Lung microvascular endothelial cell (primary cell): ENCODE data around the gene DEGS1. TPM values are rescaled to one million over a fixed set of nuclear protein-coding genes. Genes with fewer than 3 reads are reported as not detected.
"Not testable (repeated sequence)": the region's sequence is repeated elsewhere in the genome, so short reads cannot be mapped to it uniquely, and the experiment has no call there.

Source experiments
- DNase-seq, 2 donors: peaks; one replicate each; pipeline versions ENCODE4 v3.0.0 to v3.0.0-alpha.2; 2010; ENCODE audit warnings: low read depth in 2 of 2
- total RNA-seq: library from RNA; depleted of rRNA; stranded (reverse); fragments of >200 nt; gene quantifications from 2 replicates; pipeline ENCODE4 v1.2.1, GENCODE V29; 2014

The DEGS1 gene
- total RNA-seq, 1 donor from 2014 or later, result 64.1 TPM

GRCh38 chr1:224180783-224181452, 2.1 kb upstream of the DEGS1 start:
- no peak for DNase-seq

GRCh38 chr1:224181453-224181810, 1.6 kb upstream of the DEGS1 start:
- DNase-seq, result no peak

DNA sequence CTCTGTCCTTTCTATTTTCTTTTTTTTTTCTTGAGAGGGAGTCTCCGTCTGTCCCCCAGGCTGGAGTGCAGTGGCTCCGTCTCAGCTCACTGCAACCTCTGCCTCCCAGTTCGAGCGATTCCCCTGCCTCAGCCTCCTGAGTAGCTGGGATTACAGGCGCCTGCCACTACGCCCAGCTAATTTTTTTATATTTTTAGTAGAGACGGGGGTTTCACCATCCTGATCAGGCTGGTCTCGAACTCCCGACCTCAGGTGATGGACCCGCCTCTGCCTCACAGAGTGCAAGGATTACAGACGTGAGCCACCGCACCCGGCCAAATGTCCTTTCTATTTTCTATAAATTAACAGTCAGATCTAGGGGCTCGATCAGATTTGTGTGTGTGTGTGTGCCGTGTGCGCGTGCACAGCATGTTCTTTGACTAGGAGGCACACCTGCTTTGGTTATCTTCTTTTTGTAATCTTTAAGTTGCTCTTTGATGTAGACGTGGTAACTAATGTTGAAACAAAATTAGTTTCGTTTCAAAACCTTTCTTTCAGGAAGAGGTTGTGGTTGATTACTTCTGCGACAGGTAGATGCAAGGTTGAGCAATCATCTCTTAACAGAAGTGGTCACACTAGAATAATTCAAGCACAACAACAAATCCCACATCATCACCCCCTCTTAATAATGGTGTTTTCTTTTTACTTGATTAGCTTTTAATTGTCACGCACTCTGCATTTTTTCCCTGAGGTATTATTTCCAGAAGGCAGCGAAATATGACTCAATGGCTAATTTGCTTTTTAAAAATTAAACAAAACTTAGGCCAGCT, 779 bp upstream of the DEGS1 start:
- peak in 1 of 2 donors; percentile 11 for DNase-seq

GRCh38 chr1:224183591-224184312, 712 bp downstream of the DEGS1 start:
- peak; percentile 61 to 65 for DNase-seq

GRCh38 chr1:224185208-224185607, 2.2 kb downstream of the DEGS1 start:
- no peak for DNase-seq

- DNase-seq, result no peak
Measured at GRCh38 chr1:224188286-224188685, 5.2 kb downstream of the DEGS1 start.

GRCh38 chr1:224189561-224189960, 6.5 kb downstream of the DEGS1 start:
- DNase-seq, result no peak

DNA sequence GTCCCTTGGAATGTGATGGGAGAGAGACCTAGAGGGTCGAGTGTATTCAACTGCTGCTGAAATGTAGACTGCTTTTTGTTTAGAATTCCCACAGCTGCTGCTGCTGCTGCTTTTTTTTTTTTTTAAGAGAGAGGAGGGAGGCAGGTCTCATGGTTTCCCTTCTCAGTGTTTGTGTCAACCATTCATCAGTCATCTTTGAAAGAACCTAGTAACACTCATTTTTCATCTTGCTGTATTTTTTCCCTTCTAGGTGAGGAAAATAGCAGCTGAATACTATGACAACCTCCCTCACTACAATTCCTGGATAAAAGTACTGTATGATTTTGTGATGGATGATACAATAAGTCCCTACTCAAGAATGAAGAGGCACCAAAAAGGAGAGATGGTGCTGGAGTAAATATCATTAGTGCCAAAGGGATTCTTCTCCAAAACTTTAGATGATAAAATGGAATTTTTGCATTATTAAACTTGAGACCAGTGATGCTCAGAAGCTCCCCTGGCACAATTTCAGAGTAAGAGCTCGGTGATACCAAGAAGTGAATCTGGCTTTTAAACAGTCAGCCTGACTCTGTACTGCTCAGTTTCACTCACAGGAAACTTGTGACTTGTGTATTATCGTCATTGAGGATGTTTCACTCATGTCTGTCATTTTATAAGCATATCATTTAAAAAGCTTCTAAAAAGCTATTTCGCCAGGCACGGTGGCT, 9.2 kb downstream of the DEGS1 start:
- no peak for DNase-seq

DNA sequence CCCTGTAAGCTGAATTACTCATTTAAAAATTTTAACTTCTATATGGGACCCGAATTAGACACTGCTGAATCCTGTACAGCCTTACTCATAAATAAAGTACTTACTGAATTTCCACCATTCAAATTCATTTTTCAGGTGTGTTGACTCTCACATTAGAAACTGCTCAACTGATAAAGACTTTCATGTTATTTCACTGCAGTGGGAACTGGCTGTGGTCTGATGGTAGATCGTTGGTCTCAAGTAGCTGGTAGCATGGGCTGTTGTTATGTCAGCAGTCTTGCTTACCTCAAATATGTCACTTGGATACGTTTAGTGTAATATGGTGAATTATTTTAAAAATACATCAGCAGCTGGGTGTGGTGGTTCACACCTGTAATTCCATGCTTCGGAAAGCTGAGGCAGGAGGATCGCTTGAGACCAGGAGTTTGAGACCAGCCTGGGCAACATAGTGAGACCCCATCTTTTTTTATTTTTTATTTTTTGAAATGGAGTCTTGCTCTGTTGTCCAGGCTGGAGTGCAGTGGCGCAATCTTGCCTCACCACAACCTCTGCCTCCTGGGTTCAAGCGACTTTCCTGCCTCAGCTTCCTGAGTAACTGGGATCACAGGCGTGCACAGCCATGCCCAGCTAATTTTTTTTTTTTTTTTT, 10.4 kb downstream of the DEGS1 start:
- DNase-seq, result no peak

GRCh38 chr1:224196813-224197600, 14.0 kb downstream of the DEGS1 start:
- DNase-seq, result peak in 1 of 2 donors; percentile 34

GRCh38 chr1:224198572-224198971, 15.5 kb downstream of the DEGS1 start:
- DNase-seq, result no peak

GRCh38 chr1:224199679-224200078, 16.6 kb downstream of the DEGS1 start:
- no peak for DNase-seq

- no peak for DNase-seq
Measured at GRCh38 chr1:224201383-224201782, 18.3 kb downstream of the DEGS1 start.

- DNase-seq, result no peak
Measured at GRCh38 chr1:224201853-224202252, 18.8 kb downstream of the DEGS1 start.

DNA sequence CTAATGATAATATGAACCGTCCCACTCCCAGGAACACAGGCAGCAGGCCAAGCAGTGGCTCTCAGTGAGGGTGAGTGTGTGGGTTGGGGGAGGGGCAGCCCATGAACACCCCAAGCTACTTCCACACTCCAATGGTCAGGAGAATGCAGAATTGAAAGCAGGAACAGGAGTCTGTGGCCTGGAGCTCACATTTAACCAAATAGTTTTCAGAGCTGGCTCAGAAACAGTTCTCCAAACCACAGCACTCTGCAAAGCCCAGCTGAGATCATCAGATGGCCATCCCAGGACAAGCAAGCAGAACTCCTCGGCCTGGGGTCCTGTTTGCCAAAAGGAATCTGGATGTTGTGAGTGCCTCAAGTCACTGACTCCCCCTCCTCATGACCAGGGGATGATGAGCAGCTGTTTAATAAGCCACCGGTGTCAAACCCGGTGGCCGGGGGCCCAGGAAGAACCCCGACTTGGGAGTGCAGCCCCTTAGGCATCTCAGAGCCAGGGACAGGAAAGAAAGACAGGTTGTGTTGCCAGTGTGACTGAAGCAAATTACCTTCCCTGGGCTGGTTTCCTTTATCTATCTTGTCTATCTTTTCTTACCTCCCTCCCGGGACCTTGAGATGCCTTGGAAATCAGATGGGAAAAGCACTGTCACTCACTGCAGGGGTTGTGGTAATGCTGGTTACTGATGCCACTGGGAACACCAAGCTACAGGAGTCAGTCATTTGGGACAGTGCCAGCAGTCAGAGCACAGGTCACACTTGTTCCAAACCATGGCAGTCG, 20.4 kb downstream of the DEGS1 start:
- DNase-seq, result peak; percentile 31 to 76

DNA sequence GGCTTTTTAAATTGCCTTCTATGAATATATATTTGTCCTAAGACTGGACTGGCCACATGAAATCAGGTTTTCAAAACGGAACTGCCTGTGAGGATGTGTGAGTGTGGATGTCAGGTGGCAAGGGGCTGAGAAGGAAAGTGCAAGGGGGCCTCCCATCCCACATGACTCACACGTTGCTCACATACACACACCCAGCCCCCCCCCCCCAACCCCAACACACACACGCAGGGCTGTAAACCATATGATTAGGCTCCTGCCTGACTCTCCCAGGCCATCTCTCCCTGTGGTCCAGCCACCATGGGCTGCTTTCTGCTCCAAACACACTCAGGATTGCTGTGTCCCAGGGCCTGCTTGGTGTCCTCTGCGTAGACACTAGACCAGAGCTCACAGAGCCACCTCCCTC, 22.4 kb downstream of the DEGS1 start:
- DNase-seq, result peak; percentile 35 to 84

GRCh38 chr1:224205931-224206538, 23.0 kb downstream of the DEGS1 start:
- DNase-seq, result not testable (repeated sequence)

GRCh38 chr1:224211206-224211962, 28.3 kb downstream of the DEGS1 start:
- DNase-seq, result peak; percentile 77 to 84
